ENCODE data around the gene ADCK2.

DNA sequence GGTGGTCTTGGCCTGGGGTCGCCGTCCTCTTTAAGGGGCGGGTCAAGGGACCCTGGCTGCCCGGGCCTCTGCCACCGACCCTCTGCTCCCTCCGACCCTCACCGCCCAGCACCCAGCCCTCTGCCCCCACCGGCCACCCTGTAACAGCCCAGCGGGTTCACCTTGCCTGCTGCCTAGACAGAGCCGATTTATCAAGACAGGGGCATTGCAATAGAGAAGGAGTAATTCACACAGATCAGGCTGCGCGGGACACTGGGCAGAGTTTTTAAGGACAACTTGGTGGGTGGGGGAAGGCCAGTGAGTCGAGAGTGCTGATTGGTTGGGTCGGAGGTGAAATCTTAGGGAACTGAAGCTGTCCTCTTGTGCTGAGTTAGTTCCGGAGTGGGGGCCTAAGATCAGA, 779 bp upstream of the ADCK2 start:
- TF ChIP-seq, protein P1, sequence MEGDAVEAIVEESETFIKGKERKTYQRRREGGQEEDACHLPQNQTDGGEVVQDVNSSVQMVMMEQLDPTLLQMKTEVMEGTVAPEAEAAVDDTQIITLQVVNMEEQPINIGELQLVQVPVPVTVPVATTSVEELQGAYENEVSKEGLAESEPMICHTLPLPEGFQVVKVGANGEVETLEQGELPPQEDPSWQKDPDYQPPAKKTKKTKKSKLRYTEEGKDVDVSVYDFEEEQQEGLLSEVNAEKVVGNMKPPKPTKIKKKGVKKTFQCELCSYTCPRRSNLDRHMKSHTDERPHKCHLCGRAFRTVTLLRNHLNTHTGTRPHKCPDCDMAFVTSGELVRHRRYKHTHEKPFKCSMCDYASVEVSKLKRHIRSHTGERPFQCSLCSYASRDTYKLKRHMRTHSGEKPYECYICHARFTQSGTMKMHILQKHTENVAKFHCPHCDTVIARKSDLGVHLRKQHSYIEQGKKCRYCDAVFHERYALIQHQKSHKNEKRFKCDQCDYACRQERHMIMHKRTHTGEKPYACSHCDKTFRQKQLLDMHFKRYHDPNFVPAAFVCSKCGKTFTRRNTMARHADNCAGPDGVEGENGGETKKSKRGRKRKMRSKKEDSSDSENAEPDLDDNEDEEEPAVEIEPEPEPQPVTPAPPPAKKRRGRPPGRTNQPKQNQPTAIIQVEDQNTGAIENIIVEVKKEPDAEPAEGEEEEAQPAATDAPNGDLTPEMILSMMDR (IDR thresholded peaks at IDR 0.05): no peak
- TF ChIP-seq ZFX (IDR thresholded peaks at IDR 0.05; ENCODE audit: borderline replicate concordance): no peak

Data from 22Rv1 (cell line).